ENCODE results near the gene EPO.
A peak's percentile ranks its signal among the peaks of the same experiment; 100 is the strongest.
"Not testable (repeated sequence)": the region's sequence is repeated elsewhere in the genome, so short reads cannot be mapped to it uniquely, and the experiment has no call there.

Gene EPO

DNA sequence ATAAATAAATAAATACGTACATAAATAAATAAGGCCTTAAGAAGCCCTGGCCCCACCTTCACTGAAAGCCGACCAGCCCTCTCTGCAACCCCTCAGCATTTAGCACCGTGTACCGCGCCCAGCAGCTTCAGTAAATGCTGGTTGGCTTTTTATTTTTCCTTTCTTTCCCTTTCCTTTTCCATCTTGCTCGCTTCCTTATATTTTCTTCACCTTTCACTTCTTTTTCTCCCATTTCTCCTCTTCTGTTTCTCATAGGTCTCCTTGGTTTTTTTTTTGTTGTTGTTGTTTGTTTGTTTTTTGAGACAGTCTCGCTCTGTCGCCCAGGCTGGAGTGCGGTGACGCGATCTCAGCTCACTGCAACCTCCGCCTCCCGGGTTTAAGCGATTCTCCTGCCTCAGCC lies 24.3 kb downstream of the EPO start:
- DNase-seq = no peak

DNA sequence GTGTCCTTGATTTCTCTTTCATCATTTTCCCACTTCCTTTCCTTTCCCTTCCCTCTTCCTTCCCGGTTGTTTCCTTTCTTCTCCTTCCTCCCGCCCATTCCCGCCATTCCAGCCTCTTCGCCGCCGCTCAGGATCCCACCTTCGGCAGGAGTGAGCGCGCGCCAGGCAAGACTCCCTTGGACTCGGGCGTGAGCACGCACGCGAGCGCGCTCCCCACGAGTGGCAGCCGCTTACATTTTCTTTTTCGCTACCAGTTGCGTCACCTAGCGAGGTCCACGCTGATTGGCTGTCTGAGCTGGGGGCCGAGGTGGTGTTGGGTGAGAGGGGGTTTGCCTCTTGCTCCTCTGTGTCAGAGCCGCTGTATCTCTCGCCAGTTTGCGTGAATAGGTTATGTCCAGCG lies 24.9 kb downstream of the EPO start:
- DNase-seq = peak in 1 of 6 experiments; percentile 4

DNA sequence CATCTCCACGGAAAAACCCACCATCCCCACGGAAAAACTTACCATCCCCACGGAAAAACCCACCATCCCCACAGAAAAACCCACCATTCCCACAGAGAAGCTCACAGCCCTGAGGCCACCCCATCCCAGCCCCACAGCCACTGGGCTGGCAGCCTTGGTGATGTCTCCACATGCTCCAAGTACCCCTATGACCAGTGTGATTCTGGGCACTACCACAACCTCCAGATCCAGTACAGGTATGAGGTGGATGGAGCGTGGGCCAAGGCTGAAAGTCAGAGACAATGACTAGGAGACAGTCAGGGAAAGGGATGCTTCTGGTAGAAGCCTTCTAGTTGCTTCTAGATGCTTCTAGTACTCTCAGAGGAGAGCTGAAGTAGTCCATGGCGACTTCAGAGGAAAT lies 32.7 kb downstream of the EPO start:
- DNase-seq = no peak

DNA sequence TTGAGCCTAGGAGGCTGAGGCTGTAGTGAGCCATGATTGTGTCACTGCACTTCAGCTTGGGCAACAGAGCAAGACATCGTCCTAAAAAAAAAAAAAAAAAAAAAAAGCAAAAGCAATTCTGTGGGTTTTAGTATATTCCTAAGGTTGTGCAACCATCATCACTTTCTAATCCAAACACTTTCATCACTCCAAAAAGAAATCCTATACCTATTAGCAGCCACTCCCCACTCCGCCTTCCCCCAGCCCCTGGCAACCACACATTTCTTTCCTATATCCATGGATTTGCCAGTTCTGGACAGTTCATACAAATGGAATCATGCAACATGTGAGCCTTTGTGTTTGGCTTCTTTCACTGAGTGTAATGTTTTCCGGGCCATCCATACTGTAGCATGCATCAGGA lies 33.5 kb downstream of the EPO start:
- DNase-seq = no peak

DNA sequence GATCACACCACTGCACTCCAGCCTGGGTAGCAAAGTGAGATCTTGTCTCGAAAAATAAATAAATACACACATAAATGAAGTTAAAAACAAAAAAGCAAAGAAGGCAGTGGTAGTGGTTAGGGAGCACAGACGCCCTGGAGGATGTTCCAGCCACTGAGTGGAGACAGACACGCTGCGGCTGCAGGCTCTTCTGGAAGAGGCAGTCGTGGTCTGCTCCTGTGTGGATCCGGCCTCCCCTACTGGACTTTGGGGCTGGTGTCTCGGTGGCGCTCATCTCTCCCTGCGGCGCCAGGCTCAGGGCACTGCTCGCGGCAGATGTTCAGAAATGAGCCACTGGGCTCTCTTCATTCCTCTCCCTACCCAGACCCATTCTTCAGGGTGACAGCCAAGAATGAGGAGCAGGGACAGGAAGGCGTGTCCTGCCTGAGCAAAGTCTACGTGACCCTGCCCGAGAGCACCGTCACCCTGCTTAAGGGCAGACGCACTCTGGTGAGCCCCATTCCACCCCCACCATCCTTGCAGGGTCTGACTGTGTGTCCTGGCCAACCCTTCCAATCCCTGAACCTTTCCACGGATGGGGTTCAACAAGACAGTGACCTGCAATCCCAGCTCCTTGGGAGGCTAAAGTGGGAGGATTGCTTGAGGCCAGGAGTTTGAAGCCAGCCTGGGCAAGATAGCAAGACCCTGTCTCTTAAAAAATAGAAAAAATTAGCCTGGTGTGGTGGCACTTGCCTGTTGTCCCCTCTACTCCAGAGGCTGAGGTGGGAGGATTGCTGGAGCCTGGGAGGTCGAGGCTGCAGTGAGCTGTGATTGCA lies 39.3 kb downstream of the EPO start:
- no peak for DNase-seq

DNA sequence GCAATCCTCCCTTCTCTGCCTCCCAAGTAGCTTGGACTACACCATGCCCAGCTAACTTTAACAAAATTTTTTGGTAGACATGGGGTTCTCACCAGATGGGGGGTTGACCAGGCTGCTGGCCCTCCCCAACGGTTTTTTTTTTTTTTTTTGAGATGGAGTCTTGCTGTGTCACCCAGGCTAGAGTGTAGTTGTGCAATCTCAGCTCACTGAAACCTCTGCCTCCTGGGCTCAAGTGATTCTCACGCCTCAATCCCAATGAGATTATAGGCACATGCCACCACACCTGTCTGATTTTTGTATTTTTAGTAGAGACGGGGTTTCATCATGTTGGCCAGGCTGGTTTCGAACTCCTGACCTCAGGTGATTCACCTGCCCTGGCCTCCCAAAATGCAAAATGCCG lies 42.6 kb downstream of the EPO start:
- not testable (repeated sequence) for DNase-seq

DNA sequence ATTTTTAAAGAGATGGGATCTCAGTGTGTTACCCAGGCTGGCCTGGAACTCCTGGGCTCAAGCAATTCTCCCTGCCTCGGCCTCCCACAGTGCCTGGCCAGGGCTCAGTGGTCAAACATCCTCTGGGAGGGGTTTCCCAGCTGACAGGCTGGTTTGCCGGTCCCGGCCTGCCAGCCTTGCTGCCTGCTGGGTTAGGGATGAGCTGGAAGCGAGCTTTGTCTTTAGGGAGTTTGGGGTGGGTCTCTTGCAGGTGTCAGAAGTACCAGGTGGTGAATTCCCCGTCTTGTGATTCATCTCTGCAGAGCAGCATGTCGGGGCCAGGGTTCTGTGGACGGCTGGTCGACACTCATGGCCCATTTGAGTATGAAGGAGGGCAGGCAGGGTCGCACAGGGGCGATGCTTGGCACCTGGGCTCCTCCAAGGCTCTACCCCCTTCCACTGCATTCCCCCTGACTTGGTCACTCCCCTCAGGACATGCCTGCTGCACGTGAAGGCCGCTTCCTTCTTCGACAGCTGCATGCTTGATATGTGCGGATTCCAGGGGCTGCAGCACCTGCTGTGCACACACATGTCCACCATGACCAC lies 43.4 kb downstream of the EPO start:
- no peak for DNase-seq

DNA sequence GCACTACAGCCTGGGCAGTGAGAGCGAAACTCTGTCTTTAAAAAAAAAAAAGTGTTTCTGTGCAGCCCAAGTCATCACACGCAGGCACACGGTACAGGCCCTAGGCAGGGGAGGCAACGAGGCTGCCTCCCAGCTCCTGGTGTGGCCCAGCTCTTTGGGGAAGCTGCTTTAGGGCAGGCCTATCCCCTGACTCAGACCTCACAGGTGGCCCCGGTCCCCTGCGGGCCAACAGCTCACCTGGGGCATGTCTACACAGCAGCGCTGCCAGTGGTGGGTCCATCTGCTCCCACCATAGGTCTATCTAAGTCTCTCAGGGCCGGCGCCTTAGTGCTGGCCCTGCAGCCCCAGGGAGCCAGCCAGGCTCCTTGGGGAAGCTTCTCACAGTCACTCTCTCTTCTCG lies 44.6 kb downstream of the EPO start:
- DNase-seq = no peak

DNA sequence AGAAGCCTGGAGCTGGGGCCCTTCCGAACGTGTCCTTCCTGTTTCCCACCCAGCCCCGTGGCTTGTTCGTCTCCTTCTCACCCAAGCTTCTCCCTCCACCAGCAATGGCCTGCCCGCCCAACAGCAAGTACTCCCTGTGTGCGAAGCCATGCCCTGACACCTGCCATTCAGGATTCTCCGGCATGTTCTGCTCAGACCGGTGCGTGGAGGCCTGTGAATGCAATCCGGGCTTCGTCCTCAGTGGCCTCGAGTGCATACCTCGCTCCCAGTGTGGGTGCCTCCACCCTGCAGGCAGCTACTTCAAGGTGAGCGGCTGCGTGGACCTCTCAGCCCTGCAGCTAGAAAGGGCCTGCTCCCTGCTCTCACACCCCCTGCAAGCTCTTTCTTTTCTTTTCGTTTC lies 45.0 kb downstream of the EPO start:
- no peak for DNase-seq

DNA sequence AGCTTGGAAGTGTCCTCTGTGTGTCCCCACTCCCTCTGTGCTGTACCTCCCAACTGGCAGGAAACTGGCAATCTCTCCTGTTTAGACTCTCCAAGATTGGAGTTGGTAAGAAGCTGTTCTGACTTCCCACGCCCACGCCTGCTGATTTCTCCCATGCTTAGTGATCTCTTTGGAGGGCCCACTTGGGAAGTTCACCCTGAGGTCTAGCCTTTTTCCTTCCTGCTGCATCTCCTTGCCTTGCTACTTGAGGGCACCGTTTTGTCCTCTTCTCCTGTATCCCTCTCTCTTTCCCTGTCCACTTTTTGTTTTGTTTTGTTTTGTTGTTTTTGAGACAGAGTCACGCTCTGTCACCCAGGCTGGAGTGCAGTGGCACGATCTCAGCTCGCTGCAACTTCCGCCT lies 48.5 kb downstream of the EPO start:
- DNase-seq = no peak

Data from stimulated activated naive CD4-positive, alpha-beta T cell (primary cell).